Psoas muscle (tissue), 8 donors: Measurements from ENCODE around the gene TBC1D8B. TPM values are rescaled to one million over a fixed set of nuclear protein-coding genes. Genes with fewer than 3 reads are reported as not detected.

ENCODE experiments used
- ATAC-seq, 4 donors: fragments of 200-7000 bp; cut with Tn5 transposase; one replicate each; pipeline ENCODE4 v1.9.1; 2020; ENCODE audit warnings: moderate library complexity in 3 of 4, mild to moderate bottlenecking in 2 of 4
- DNase-seq, 2 donors: peaks; one replicate each; pipeline ENCODE4 v3.0.0-alpha.2; 2020
- H3K27ac ChIP-seq: fragments of 200-600 bp; one replicate; pipeline ENCODE4 v1.8.0; 2022
- H3K27me3 ChIP-seq, 3 donors: fragments of 200-600 bp in 1 of 3; one replicate each; pipeline versions ENCODE4 v1.6.1 to v1.8.0; 2013 to 2022; ENCODE audit warnings: low read length in 2 of 3, mild to moderate bottlenecking in 2 of 3, moderate library complexity in 1 of 3; ENCODE audit not compliant: insufficient read depth in 3 of 3
- H3K36me3 ChIP-seq, 2 donors: fragments of 200-600 bp in 1 of 2; one replicate each; pipeline versions ENCODE4 v1.6.1 to v1.8.0; 2013 to 2022; ENCODE audit warnings: low read depth in 1 of 2, mild to moderate bottlenecking in 1 of 2, moderate library complexity in 1 of 2; ENCODE audit not compliant: insufficient read depth in 1 of 2
- H3K4me1 ChIP-seq: fragments of 200-600 bp; one replicate; pipeline ENCODE4 v1.8.0; 2022
- H3K4me3 ChIP-seq: fragments of 200-600 bp; one replicate; pipeline ENCODE4 v1.8.0; 2022; ENCODE audit warnings: mild to moderate bottlenecking
- H3K9me3 ChIP-seq: fragments of 200-600 bp; one replicate; pipeline ENCODE4 v1.8.0; 2022
- WGBS, 3 donors: extraction: QIAGEN DNeasy Blood & Tissue Kit; methylation state at CpG; one replicate each; pipeline versions ENCODE4 v1.1.6 to v1.1.7; 2013; 5-methylcytosine and 5-hydroxymethylcytosine counted together
- intact Hi-C, 2 donors: fragments of 100-400 bp; cut with DNase I; formaldehyde crosslinking; loops; one replicate each; pipeline versions ENCODE4 v1.11.0 to v1.14.2; 2022
- polyA plus RNA-seq, 3 donors: library from polyadenylated mRNA; stranded (reverse); fragments of 200-250 nt; gene quantifications; one replicate each; pipeline ENCODE4 v1.2.3, GENCODE V29; 2013
- total RNA-seq, 4 donors: library from RNA; stranded (reverse); fragmentation: NEBNext Ultra II Directional in 2 of 4; extraction: Animal tissue kit (Norgen Biotek cat#: 25700) in 2 of 4; gene quantifications; one replicate each; pipeline versions ENCODE4 v1.2.1 to v1.2.4, GENCODE V29; 2021 to 2023
- TF ChIP-seq, protein P1 (sequence below): fragments of 200-600 bp; IDR thresholded peaks from one replicate; pipeline ENCODE4 v1.8.0; 2022; ENCODE audit warnings: antibody characterized with exemption
- donor health status: healthy with polysubstance abuse.
- donor health status: DM: no; HTN: no; CAD: no; lungs with moderate emphysema.
- donor health status: Bipolar disorder and iron deficiency.
- donor health status: healthy.
- donor health status: DM: yes; HTN: yes; CAD: no.
- donor health status: DM: no; HTN: no; CAD: no.
- donor health status: DM: no; HTN: no; CAD: no.
- donor health status: DM: yes; HTN: yes; CAD: no.

The TBC1D8B gene
- total and polyA plus RNA-seq, 7 donors: 0.21 to 2.2 (median 0.99) TPM

DNA sequence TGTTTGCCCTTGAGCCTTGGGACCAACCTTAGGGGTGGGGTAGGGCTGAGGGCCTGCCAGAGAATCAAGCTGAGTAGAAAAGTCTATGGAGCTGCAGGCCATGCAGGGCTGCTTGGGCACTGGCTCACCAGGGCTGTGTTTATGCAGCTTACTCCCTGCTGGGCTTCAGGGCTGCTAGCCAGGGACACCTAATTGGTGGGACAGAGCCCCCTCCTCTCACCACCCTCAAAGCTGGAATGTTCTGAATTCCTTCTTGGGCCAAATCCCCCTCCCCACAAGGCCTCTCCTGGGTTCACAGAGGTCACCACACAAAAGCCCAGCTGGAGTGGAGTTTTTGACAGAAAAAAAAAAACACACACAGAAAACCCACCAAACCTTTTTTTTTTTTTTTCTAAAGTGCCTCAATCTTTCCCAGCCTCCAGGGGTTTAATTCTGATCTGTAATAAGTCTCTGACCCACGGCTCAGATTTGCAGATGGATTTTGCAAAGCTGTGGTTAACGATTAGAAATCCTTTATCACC, 117.5 kb downstream of the TBC1D8B start, which contains the start of gene CLDN2:
CLDN2 (plus strand) TSS at position 471 of the 521 bp plus-strand sequence. CDS start 7,827 bp downstream, outside the sequence.
- no peaks in the 10 kb centered on the region for H3K36me3 ChIP-seq
- H3K27ac ChIP-seq: no peak within 1 kb of the TSS
- TF ChIP-seq, protein P1, sequence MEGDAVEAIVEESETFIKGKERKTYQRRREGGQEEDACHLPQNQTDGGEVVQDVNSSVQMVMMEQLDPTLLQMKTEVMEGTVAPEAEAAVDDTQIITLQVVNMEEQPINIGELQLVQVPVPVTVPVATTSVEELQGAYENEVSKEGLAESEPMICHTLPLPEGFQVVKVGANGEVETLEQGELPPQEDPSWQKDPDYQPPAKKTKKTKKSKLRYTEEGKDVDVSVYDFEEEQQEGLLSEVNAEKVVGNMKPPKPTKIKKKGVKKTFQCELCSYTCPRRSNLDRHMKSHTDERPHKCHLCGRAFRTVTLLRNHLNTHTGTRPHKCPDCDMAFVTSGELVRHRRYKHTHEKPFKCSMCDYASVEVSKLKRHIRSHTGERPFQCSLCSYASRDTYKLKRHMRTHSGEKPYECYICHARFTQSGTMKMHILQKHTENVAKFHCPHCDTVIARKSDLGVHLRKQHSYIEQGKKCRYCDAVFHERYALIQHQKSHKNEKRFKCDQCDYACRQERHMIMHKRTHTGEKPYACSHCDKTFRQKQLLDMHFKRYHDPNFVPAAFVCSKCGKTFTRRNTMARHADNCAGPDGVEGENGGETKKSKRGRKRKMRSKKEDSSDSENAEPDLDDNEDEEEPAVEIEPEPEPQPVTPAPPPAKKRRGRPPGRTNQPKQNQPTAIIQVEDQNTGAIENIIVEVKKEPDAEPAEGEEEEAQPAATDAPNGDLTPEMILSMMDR: no peak
- ATAC-seq (no peak), DNase-seq (no peak)
- intact Hi-C loops: no loop called here
- peaks cover 0 to 15% (median 0%) of the 10 kb centered on the region in 3 donors for H3K27me3 ChIP-seq
- H3K9me3 ChIP-seq: no peaks in the 10 kb centered on the region
- H3K4me1 ChIP-seq: no peaks in the 10 kb centered on the region
- no peak within 1 kb of the TSS for H3K4me3 ChIP-seq
- 30 to 35% (median 34%) methylated on average over 2 of the region's 2 CpGs for WGBS, 3 donors

DNA sequence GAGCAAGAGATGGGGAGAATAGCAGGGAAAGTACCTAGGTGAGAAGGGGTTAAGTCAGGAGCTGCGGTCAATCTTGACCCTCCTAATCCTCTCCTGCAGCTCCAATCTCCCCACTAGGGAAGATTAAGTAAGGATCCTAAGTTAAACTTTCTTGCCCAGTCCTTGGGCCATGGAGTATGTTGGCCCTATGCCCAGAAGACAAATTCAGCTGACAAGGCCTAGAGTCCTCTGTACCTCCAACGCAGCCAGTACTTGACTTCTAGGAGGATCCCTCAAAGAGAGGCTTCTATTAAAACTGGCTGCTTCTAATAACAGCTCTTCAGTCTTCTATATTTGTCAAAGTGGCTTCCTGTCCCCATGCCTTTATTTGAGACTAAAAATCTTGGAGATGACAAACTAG, 119.2 kb downstream of the TBC1D8B start:
- ATAC-seq: no peak
- intact Hi-C loops: no loop called here
- Histone ChIP-seq H3K27me3 (peaks cover 0 to 7% (median 0%) of the 10 kb centered on the region in 3 donors), H3K36me3 (no peaks in the 10 kb centered on the region), H3K4me3 (no peak overlapping the region), H3K9me3 (no peaks in the 10 kb centered on the region), H3K27ac (no peak overlapping the region), H3K4me1 (no peaks in the 10 kb centered on the region)
- no peak for DNase-seq
- WGBS, 3 donors: 46 to 78% (median 59%) methylated on average over 2 of the region's 2 CpGs
- TF ChIP-seq, protein P1: no peak

Other genes starting within 250 kb of the TBC1D8B start
- 1 to 10 TPM; 1.0 to 2.8 (median 1.4) TPM for gene RADX, start 190.7 kb upstream of the TBC1D8B start, total RNA-seq
- gene RADX, start 190.7 kb upstream of the TBC1D8B start, polyA plus RNA-seq: under 1 TPM; 0.60 to 0.95 (median 0.83) TPM
- 1 to 10 TPM; 4.3 to 7.1 (median 4.8) TPM for gene RNF128, start 76.0 kb upstream of the TBC1D8B start, total RNA-seq
- 1 to 10 TPM; 1.7 to 6.7 (median 2.9) TPM for gene RNF128, start 76.0 kb upstream of the TBC1D8B start, polyA plus RNA-seq
- gene RIPPLY1, start 100.7 kb downstream of the TBC1D8B start, total RNA-seq: under 1 TPM in 3 of 4 donors, not detected in 1; 0.20 to 0.36 (median 0.30) TPM
- gene RIPPLY1, start 100.7 kb downstream of the TBC1D8B start, polyA plus RNA-seq: under 1 TPM in 2 of 3 donors, not detected in 1; 0.08 to 0.34 TPM
- gene CLDN2, start 117.7 kb downstream of the TBC1D8B start, total RNA-seq: under 1 TPM in 2 of 4 donors, not detected in 2; 0.10 to 0.15 TPM
- under 1 TPM in 2 of 3 donors, not detected in 1; 0.03 to 0.04 TPM for gene CLDN2, start 117.7 kb downstream of the TBC1D8B start, polyA plus RNA-seq
- 10 to 100 TPM in 2 of 4 donors, 1 to 10 TPM in 2; 7.9 to 17.1 (median 11.0) TPM for gene MORC4, start 197.5 kb downstream of the TBC1D8B start, total RNA-seq
- gene MORC4, start 197.5 kb downstream of the TBC1D8B start, polyA plus RNA-seq: 1 to 10 TPM; 2.1 to 7.5 (median 3.9) TPM